Endothelial cell of umbilical vein (primary cell): Measurements from ENCODE around the gene MLH1.

Source experiments
- POLR2AphosphoS5 ChIP-seq: IDR thresholded peaks from 2 replicates; pipeline ENCODE4 v1.6.1; 2012; ENCODE audit warnings: low read depth, mild to moderate bottlenecking, control low read depth, low read length, moderate library complexity; ENCODE audit not compliant: insufficient read depth
- TF ChIP-seq, protein P1 (sequence below), 2 donors: IDR thresholded peaks; 1 replicate in 1 of 2; 2 replicates in 1 of 2; pipeline ENCODE4 v1.5.1; 2011; ENCODE audit warnings: low read length in 2 of 2, mild to moderate bottlenecking in 2 of 2, moderate library complexity in 2 of 2, control low read depth in 1 of 2, inconsistent platforms in 1 of 2, low read depth in 1 of 2; ENCODE audit not compliant: insufficient read depth in 1 of 2; ENCODE audit errors: extremely low read depth in 1 of 2

DNA sequence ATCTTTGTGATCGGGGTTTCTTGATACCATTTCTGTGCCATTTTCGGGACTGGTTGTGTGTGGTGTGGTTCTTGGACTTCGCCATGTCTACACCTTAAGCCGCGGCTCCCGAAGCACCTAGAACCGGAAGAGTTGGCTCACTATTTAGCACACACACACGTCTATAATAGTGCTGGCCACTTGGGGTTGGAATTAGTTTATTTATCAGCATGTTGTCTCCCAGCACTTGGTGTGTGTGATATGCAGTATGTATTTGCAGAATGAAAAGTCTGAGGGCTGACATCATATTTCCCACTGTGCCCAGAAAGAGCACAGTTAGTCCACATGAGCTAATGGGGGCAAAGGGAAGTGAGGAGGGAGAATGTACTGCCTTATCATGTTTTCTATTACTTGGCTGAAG is 23.6 kb downstream of the MLH1 start:
- TF ChIP-seq, protein P1, sequence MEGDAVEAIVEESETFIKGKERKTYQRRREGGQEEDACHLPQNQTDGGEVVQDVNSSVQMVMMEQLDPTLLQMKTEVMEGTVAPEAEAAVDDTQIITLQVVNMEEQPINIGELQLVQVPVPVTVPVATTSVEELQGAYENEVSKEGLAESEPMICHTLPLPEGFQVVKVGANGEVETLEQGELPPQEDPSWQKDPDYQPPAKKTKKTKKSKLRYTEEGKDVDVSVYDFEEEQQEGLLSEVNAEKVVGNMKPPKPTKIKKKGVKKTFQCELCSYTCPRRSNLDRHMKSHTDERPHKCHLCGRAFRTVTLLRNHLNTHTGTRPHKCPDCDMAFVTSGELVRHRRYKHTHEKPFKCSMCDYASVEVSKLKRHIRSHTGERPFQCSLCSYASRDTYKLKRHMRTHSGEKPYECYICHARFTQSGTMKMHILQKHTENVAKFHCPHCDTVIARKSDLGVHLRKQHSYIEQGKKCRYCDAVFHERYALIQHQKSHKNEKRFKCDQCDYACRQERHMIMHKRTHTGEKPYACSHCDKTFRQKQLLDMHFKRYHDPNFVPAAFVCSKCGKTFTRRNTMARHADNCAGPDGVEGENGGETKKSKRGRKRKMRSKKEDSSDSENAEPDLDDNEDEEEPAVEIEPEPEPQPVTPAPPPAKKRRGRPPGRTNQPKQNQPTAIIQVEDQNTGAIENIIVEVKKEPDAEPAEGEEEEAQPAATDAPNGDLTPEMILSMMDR (IDR thresholded peaks at IDR 0.05; ENCODE audit: extremely low read depth in 1 of 2, insufficient read depth in 1 of 2, low read depth in 1 of 2, low read length in 2 of 2) = no peak
- no peak for TF ChIP-seq POLR2AphosphoS5
